ENCODE measurements around the gene ERFL.

DNA sequence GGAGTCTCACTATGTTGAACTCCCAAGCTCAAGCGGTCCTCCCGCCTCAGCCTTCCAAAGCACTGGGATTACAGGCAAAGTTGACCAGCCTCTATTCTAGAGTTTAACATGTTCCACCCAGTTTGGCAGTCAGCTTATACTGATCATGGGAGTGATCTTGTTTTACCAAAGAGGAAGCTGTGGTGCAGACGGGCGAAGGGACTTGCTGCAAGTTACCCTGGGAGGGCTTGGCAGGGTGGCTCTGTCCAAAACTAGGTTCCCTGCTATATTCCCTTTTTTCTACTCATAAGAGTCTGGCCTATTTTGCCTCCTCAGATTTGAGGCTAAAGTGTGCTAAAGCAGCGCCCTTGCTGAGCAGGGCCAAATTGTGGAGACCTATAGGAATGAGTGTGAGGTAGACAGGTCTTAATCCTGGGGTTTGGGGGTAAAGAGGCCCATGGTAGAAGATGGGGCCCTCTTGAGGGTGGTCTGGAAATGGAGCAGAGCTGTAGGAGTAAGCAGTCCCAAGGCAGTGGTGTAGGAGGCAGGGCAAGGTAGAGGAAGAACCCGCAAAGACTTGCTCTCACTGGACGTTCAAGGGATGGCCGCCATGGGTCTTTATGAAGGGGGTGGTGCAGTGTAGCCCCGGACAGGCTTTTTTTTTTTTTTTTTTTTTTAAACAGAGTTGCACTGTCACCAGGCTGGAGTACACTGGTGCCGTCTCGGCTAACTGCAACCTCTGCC is 64.9 kb downstream of the ERFL start:
- TF ChIP-seq, protein P1, sequence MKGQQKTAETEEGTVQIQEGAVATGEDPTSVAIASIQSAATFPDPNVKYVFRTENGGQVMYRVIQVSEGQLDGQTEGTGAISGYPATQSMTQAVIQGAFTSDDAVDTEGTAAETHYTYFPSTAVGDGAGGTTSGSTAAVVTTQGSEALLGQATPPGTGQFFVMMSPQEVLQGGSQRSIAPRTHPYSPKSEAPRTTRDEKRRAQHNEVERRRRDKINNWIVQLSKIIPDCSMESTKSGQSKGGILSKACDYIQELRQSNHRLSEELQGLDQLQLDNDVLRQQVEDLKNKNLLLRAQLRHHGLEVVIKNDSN (IDR thresholded peaks at IDR 0.05), result no peak
- no peak for TF ChIP-seq EP300 (IDR thresholded peaks at IDR 0.05; ENCODE audit: borderline replicate concordance)
- no peak for TF ChIP-seq RAD21 (IDR thresholded peaks at IDR 0.05; ENCODE audit: low read depth)
- no peak for TF ChIP-seq TAF1 (IDR thresholded peaks at IDR 0.05; ENCODE audit: low read depth)
- TF ChIP-seq TEAD4 (IDR thresholded peaks at IDR 0.05), result no peak
- TF ChIP-seq, protein P2, sequence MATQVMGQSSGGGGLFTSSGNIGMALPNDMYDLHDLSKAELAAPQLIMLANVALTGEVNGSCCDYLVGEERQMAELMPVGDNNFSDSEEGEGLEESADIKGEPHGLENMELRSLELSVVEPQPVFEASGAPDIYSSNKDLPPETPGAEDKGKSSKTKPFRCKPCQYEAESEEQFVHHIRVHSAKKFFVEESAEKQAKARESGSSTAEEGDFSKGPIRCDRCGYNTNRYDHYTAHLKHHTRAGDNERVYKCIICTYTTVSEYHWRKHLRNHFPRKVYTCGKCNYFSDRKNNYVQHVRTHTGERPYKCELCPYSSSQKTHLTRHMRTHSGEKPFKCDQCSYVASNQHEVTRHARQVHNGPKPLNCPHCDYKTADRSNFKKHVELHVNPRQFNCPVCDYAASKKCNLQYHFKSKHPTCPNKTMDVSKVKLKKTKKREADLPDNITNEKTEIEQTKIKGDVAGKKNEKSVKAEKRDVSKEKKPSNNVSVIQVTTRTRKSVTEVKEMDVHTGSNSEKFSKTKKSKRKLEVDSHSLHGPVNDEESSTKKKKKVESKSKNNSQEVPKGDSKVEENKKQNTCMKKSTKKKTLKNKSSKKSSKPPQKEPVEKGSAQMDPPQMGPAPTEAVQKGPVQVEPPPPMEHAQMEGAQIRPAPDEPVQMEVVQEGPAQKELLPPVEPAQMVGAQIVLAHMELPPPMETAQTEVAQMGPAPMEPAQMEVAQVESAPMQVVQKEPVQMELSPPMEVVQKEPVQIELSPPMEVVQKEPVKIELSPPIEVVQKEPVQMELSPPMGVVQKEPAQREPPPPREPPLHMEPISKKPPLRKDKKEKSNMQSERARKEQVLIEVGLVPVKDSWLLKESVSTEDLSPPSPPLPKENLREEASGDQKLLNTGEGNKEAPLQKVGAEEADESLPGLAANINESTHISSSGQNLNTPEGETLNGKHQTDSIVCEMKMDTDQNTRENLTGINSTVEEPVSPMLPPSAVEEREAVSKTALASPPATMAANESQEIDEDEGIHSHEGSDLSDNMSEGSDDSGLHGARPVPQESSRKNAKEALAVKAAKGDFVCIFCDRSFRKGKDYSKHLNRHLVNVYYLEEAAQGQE (IDR thresholded peaks at IDR 0.05; ENCODE audit: low read depth), result no peak

Data from Ishikawa (cell line).